Measurements from ENCODE around the gene WDR18.

DNA sequence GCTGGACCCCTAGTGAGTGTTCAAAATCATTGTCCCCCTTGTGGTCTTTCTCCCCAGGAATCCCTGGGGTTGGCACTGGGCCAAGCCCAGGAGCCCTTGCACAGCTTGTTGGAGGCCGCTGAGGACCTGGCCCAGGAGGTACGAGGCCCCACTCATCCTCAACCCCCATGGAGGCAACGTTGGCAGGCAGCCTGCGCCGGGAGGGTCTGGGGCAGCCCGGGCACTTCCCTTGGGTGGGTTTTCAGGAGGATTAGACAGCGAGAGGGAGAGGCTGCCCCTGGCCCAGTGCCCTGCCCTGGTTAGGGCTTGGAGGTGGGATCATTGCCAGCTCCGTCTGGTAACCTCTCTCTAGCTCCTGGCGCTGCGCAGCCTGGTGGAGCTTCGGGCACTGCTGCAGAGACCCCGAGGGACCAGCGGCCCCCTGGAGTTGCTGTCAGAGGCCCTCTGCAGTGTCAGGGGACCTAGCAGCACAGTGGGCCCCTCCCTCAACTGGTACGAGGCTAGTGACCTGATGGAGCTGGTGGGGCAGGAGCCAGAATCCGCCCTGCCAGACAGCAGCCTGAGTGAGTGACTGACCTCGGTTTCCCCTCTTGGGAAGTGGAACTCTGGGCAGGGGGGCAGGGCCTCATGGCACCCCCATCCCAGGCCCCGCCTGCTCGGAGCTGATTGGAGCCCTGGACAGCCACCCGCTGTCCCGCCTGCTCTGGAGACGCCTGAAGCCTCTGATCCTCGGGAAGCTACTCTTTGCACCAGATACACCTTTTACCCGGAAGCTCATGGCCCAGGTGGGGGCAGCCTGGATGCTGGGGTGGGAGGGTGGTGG, 58.8 kb downstream of the WDR18 start:
- TF ChIP-seq, protein P1, sequence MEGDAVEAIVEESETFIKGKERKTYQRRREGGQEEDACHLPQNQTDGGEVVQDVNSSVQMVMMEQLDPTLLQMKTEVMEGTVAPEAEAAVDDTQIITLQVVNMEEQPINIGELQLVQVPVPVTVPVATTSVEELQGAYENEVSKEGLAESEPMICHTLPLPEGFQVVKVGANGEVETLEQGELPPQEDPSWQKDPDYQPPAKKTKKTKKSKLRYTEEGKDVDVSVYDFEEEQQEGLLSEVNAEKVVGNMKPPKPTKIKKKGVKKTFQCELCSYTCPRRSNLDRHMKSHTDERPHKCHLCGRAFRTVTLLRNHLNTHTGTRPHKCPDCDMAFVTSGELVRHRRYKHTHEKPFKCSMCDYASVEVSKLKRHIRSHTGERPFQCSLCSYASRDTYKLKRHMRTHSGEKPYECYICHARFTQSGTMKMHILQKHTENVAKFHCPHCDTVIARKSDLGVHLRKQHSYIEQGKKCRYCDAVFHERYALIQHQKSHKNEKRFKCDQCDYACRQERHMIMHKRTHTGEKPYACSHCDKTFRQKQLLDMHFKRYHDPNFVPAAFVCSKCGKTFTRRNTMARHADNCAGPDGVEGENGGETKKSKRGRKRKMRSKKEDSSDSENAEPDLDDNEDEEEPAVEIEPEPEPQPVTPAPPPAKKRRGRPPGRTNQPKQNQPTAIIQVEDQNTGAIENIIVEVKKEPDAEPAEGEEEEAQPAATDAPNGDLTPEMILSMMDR (optimal IDR thresholded peaks at IDR 0.05 in 1 of 3, IDR thresholded peaks at IDR 0.05 in 1 of 3, conservative IDR thresholded peaks at IDR 0.05 in 1 of 3; ENCODE audit: extremely low read depth in 1 of 3, insufficient read depth in 2 of 3, low read length in 3 of 3), result no peak
- no peak for TF ChIP-seq EZH2 (IDR thresholded peaks at IDR 0.05; ENCODE audit: low read length)

Measured in keratinocyte (primary cell).